OCI-LY7 (cell line): ENCODE measurements around the gene TNFSF15. TPM values are rescaled to one million over a fixed set of nuclear protein-coding genes. Genes with fewer than 3 reads are reported as not detected.

Experiments used
- BruUV-seq: library from RNA; stranded (reverse); fragments of 400-500 nt; replicated peaks from 2 replicates; lab custom pipeline; 2021; lab: Mats Ljungman, UMichigan
- CTCF ChIA-PET: fragments of 300-600 bp; sonication (Branson Sonifier 250); formaldehyde crosslinking; loops from one replicate; lab custom pipeline; 2022; ENCODE audit warnings: antibody characterized with exemption; ENCODE audit not compliant: unreplicated experiment; lab: Charles Lee
- POLR2A ChIA-PET: fragments of 300-600 bp; sonication (Branson Sonifier 250); formaldehyde crosslinking; loops from one replicate; lab custom pipeline; 2022; ENCODE audit warnings: antibody characterized with exemption; lab: Charles Lee
- DNase-seq: peaks from one replicate; pipeline ENCODE4 v3.0.0-alpha.2; 2015; ENCODE audit warnings: low spot score
- H2AFZ ChIP-seq: fragments of 200-600 bp; sonication (generic), shearing (Covaris generic); 2 replicates; pipeline ENCODE4 v1.6.1; 2014; ENCODE audit warnings: mild to moderate bottlenecking, antibody characterized with exemption, low read length, moderate library complexity
- H3K27ac ChIP-seq: fragments of 200-600 bp; sonication (generic); 2 replicates; pipeline ENCODE4 v1.5.1; 2014; ENCODE audit warnings: mixed run types, low read depth, mild to moderate bottlenecking, moderate library complexity, low read length, inconsistent platforms; ENCODE audit not compliant: poor library complexity, severe bottlenecking
- H3K36me3 ChIP-seq: fragments of 200-600 bp; sonication (generic); 2 replicates; pipeline ENCODE4 v1.6.1; 2014; ENCODE audit warnings: mild to moderate bottlenecking, antibody characterized with exemption, low read length, moderate library complexity, mixed read lengths; ENCODE audit not compliant: insufficient read depth
- H3K4me1 ChIP-seq: fragments of 200-600 bp; sonication (generic); 2 replicates; pipeline ENCODE4 v1.5.1; 2014; ENCODE audit warnings: mild to moderate bottlenecking, low read length; ENCODE audit not compliant: insufficient read depth, poor library complexity, severe bottlenecking
- H3K4me2 ChIP-seq: fragments of 200-600 bp; sonication (generic); 2 replicates; pipeline ENCODE4 v1.6.1; 2014; ENCODE audit warnings: mild to moderate bottlenecking, low read length
- H3K4me3 ChIP-seq: fragments of 200-600 bp; sonication (generic); 2 replicates; pipeline ENCODE4 v1.5.1; 2014; ENCODE audit warnings: mild to moderate bottlenecking, low read depth, low read length; ENCODE audit not compliant: poor library complexity, severe bottlenecking
- H3K79me2 ChIP-seq: fragments of 200-600 bp; sonication (generic); 2 replicates; pipeline ENCODE4 v1.6.1; 2016; ENCODE audit warnings: low read depth, mild to moderate bottlenecking, low read length, moderate library complexity, mixed read lengths; ENCODE audit not compliant: insufficient read depth
- H3K9me2 ChIP-seq: fragments of 200-600 bp; sonication (generic); 2 replicates; pipeline ENCODE4 v1.6.1; 2016; ENCODE audit warnings: mild to moderate bottlenecking, low read length, mixed read lengths; ENCODE audit not compliant: insufficient read depth
- H3K9me3 ChIP-seq: fragments of 200-600 bp; sonication (generic); 2 replicates; pipeline ENCODE4 v1.6.1; 2014; ENCODE audit warnings: mild to moderate bottlenecking, mixed run types, low read length, mixed read lengths
- H4K20me1 ChIP-seq: fragments of 200-600 bp; sonication (generic); 2 replicates; pipeline ENCODE4 v1.6.1; 2014; ENCODE audit warnings: mild to moderate bottlenecking, antibody characterized with exemption, low read length, moderate library complexity, mixed read lengths; ENCODE audit not compliant: insufficient read depth
- CTCF ChIP-seq: fragments of 200-600 bp; sonication (generic); conservative IDR thresholded peaks from 2 replicates; pipeline ENCODE4 v1.5.1; 2014; ENCODE audit warnings: mild to moderate bottlenecking, antibody characterized with exemption, low read length, moderate library complexity, mixed read lengths
- EZH2phosphoT487 ChIP-seq: fragments of 200-600 bp; sonication (generic); IDR thresholded peaks from 2 replicates; pipeline ENCODE4 v1.6.1; 2018; ENCODE audit warnings: low read depth, borderline replicate concordance, mild to moderate bottlenecking, mixed run types, antibody characterized with exemption, low read length, moderate library complexity, mixed read lengths
- intact Hi-C: fragments of 100-400 bp; cut with micrococcal nuclease; formaldehyde crosslinking; loops from one replicate; pipeline ENCODE4 v1.10.0; 2022; ENCODE audit not compliant: unreplicated experiment
- total RNA-seq, 2 experiments: library from RNA; depleted of rRNA in 1 of 2; stranded (reverse); fragments of >200 nt in 1 of 2; shearing (Covaris generic) in 1 of 2; gene quantifications; 2 replicates each; pipeline ENCODE4 v1.2.3, GENCODE V29; 2014 to 2022

TNFSF15 gene
- total RNA-seq, 2 experiments from 2014 or later = 0.23 TPM; not detected in 1

GRCh38 chr9:114818178-114818577 is 12.3 kb upstream of the TNFSF15 start:
- Histone ChIP-seq H4K20me1 (no peaks in the 10 kb centered on the region), H3K4me3 (no peak overlapping the region), H3K36me3 (no peaks in the 10 kb centered on the region), H3K4me2 (no peak overlapping the region), H3K4me1 (no peaks in the 10 kb centered on the region), H2AFZ (no peak overlapping the region), H3K79me2 (no peaks in the 10 kb centered on the region), H3K27ac (no peak overlapping the region), H3K9me2 (no peaks in the 10 kb centered on the region), H3K9me3 (no peaks in the 10 kb centered on the region)
- no peak for DNase-seq
- no TSS peak for BruUV-seq
- no peak for TF ChIP-seq CTCF
- no peak for TF ChIP-seq EZH2phosphoT487
- intact Hi-C loops = no loop called here
- POLR2A ChIA-PET = no interaction called here
- CTCF ChIA-PET = no interaction called here

- Histone ChIP-seq H3K79me2 (no peaks in the 10 kb centered on the region), H2AFZ (no peak overlapping the region), H3K36me3 (no peaks in the 10 kb centered on the region), H4K20me1 (no peaks in the 10 kb centered on the region), H3K4me1 (no peaks in the 10 kb centered on the region), H3K9me3 (no peaks in the 10 kb centered on the region), H3K4me2 (no peak overlapping the region), H3K4me3 (no peak overlapping the region), H3K27ac (no peak overlapping the region), H3K9me2 (no peaks in the 10 kb centered on the region)
- TF ChIP-seq EZH2phosphoT487 = no peak
- no peak for TF ChIP-seq CTCF
- ChIA-PET POLR2A (interaction anchor here (1.1 kb wide), 1 partner anchor 91 kb away, joined by 3 read pairs; no protein-coding TSS in a partner anchor), CTCF (no interaction called here)
- no TSS peak for BruUV-seq
- intact Hi-C loops = no loop called here
- no peak for DNase-seq
Observed at GRCh38 chr9:114813717-114814418, 8.0 kb upstream of the TNFSF15 start.

- Histone ChIP-seq H3K4me1 (peaks cover 14% of the 10 kb centered on the region), H3K4me2 (no peak overlapping the region), H3K9me3 (no peaks in the 10 kb centered on the region), H3K27ac (no peak overlapping the region), H2AFZ (no peak overlapping the region), H4K20me1 (peaks cover 6% of the 10 kb centered on the region; the same call in 1 of the 2 replicates), H3K36me3 (no peaks in the 10 kb centered on the region), H3K79me2 (no peaks in the 10 kb centered on the region), H3K4me3 (no peak overlapping the region), H3K9me2 (no peaks in the 10 kb centered on the region)
- intact Hi-C loops = no loop called here
- DNase-seq = no peak
- POLR2A ChIA-PET = interaction anchor here (0.8 to 1.1 kb wide), 3 partner anchors 9 to 131 kb away, joined by 3 read pairs; no protein-coding TSS in a partner anchor
- CTCF ChIA-PET = interaction anchor here (0.5 kb wide), 1 partner anchor 310 kb away, joined by 3 read pairs; no protein-coding TSS in a partner anchor
- no peak for TF ChIP-seq CTCF
- TF ChIP-seq EZH2phosphoT487 = no peak
- no TSS peak for BruUV-seq
Observed at GRCh38 chr9:114811966-114812636, 6.3 kb upstream of the TNFSF15 start.
